Effector memory CD8-positive, alpha-beta T cell (primary cell): ENCODE data around the gene LDB3.

ENCODE experiments used
- ATAC-seq: fragments of 150-1000 bp; cut with Tn5 transposase; replicated peaks from 2 replicates; pipeline ENCODE4 v1.10.0; 2021; ENCODE audit warnings: mild to moderate bottlenecking, moderate library complexity
- DNase-seq, 3 experiments: peaks; one replicate each; pipeline ENCODE4 v3.0.0; 2021
- H3K27ac Mint-ChIP-seq, 2 donors: one replicate each; pipeline ENCODE4 v1.8.0; 2022; ENCODE audit warnings: mild to moderate bottlenecking in 2 of 2, mixed read lengths in 2 of 2, moderate library complexity in 2 of 2
- H3K27me3 Mint-ChIP-seq, 2 donors: one replicate each; pipeline ENCODE4 v1.8.0; 2022; ENCODE audit warnings: mixed read lengths in 2 of 2
- H3K36me3 Mint-ChIP-seq: one replicate; pipeline ENCODE4 v1.8.0; 2022; ENCODE audit warnings: mild to moderate bottlenecking, moderate library complexity, mixed read lengths; ENCODE audit not compliant: insufficient read depth
- H3K4me1 Mint-ChIP-seq, 2 donors: one replicate each; pipeline ENCODE4 v1.8.0; 2022; ENCODE audit warnings: low read depth in 2 of 2, mixed read lengths in 2 of 2
- H3K4me3 Mint-ChIP-seq, 2 donors: one replicate each; pipeline ENCODE4 v1.8.0; 2022; ENCODE audit warnings: mild to moderate bottlenecking in 2 of 2, mixed read lengths in 2 of 2, moderate library complexity in 2 of 2
- H3K9me3 Mint-ChIP-seq, 2 donors: one replicate each; pipeline ENCODE4 v1.8.0; 2022; ENCODE audit warnings: mixed read lengths in 2 of 2

Gene LDB3

GRCh38 chr10:86779220-86780017 is 111.1 kb downstream of the LDB3 start:
- no peaks in the 10 kb centered on the region for H3K9me3 Mint-ChIP-seq
- H3K36me3 Mint-ChIP-seq, result no peaks in the 10 kb centered on the region
- no peak overlapping the region for H3K27ac Mint-ChIP-seq
- no peaks in the 10 kb centered on the region for H3K27me3 Mint-ChIP-seq
- ATAC-seq (no peak), DNase-seq (no peak)
- peaks cover 8 to 23% of the 10 kb centered on the region in 2 donors for H3K4me1 Mint-ChIP-seq
- no peak overlapping the region for H3K4me3 Mint-ChIP-seq

- Mint-ChIP-seq H3K4me3 (no peak overlapping the region), H3K4me1 (peaks cover 10 to 23% of the 10 kb centered on the region in 2 donors), H3K36me3 (no peaks in the 10 kb centered on the region), H3K27ac (no peak overlapping the region), H3K27me3 (no peaks in the 10 kb centered on the region), H3K9me3 (peaks cover 0 to 7% of the 10 kb centered on the region in 2 donors)
- DNase-seq, result no peak
- no peak for ATAC-seq
These were observed 114.5 kb downstream of the LDB3 start for GRCh38 chr10:86782701-86783418.

- no peak overlapping the region for H3K4me3 Mint-ChIP-seq
- H3K36me3 Mint-ChIP-seq, result no peaks in the 10 kb centered on the region
- no peaks in the 10 kb centered on the region for H3K27me3 Mint-ChIP-seq
- peaks cover 10 to 23% of the 10 kb centered on the region in 2 donors for H3K4me1 Mint-ChIP-seq
- no peak for DNase-seq
- ATAC-seq, result no peak
- peaks cover 0 to 7% of the 10 kb centered on the region in 2 donors for H3K9me3 Mint-ChIP-seq
- no peak overlapping the region for H3K27ac Mint-ChIP-seq
These were observed 116.7 kb downstream of the LDB3 start for GRCh38 chr10:86785037-86785436.
